ENCODE results near the gene NCAM2. TPM values are rescaled to one million over a fixed set of nuclear protein-coding genes. Genes with fewer than 3 reads are reported as not detected.

Gene NCAM2
- total RNA-seq, 4 donors from 2014 or later = 1.1 to 3.9 (median 2.7) TPM

DNA sequence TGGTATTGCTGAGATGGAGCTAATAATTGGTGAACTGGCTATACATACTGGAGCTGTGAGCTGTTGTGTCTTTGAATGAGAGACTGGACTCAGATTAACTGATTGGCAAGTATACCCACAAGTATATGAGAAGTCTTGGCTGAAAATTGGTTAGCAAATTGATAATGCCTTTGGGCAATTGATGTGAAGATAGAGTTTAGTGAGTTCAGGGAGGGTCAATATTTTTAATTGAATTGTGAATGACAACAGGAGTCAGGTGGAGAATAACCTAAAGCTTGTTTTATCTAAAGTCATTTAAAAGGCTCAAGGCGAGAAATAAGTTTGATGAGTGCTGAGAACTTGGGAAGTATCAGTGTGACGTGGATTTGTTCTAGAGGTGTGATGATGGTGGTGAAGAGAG, 27.5 kb downstream of the NCAM2 start:
- TF ChIP-seq, protein P1, sequence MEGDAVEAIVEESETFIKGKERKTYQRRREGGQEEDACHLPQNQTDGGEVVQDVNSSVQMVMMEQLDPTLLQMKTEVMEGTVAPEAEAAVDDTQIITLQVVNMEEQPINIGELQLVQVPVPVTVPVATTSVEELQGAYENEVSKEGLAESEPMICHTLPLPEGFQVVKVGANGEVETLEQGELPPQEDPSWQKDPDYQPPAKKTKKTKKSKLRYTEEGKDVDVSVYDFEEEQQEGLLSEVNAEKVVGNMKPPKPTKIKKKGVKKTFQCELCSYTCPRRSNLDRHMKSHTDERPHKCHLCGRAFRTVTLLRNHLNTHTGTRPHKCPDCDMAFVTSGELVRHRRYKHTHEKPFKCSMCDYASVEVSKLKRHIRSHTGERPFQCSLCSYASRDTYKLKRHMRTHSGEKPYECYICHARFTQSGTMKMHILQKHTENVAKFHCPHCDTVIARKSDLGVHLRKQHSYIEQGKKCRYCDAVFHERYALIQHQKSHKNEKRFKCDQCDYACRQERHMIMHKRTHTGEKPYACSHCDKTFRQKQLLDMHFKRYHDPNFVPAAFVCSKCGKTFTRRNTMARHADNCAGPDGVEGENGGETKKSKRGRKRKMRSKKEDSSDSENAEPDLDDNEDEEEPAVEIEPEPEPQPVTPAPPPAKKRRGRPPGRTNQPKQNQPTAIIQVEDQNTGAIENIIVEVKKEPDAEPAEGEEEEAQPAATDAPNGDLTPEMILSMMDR (IDR thresholded peaks at IDR 0.05; ENCODE audit: low read depth) = no peak

DNA sequence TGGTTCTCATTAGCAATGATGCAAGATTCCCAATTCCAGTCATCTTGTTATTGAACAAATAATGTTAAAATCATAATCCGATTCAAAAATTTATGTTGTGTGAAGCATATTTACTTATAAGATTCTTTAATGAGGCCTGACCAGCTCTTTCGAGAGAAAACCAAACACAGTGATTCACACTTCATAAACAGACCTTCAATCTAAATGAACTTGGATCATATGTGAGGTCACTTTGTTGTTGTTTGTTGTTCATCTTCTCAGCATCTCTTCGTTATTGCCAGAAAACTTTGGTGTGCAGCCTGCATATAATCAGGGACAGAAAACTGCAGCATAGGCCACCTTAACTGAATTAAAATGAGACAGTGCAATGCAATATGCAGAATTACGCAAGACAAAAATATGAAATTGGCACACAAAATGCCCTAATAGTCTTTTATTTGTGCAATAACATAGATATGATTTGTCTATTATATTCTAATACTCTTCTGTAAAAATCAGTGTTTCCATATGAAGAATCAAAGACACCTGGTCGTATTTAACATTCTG, 30.1 kb downstream of the NCAM2 start:
- TF ChIP-seq, protein P1 (IDR thresholded peaks at IDR 0.05; ENCODE audit: low read depth) = no peak

DNA sequence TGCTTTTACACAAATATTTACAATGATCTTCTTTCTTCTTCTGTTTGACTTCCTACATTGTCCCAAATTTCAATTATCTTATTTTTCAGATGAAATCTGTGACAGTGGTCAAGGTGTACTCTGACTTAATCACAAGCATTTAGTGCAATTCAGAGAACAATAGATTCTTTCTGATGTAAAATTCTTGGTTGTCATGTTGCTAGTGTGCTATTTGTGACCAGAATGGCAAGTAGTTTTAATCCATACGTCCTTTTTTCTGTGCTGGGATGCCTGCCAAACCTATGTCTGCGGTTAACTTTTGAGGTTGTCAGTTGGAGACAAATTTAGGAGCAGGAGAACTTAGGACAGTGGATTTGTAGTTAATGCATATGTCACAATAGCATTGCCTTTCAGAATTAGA, 31.0 kb downstream of the NCAM2 start:
- TF ChIP-seq, protein P1 (IDR thresholded peaks at IDR 0.05; ENCODE audit: low read depth) = no peak

DNA sequence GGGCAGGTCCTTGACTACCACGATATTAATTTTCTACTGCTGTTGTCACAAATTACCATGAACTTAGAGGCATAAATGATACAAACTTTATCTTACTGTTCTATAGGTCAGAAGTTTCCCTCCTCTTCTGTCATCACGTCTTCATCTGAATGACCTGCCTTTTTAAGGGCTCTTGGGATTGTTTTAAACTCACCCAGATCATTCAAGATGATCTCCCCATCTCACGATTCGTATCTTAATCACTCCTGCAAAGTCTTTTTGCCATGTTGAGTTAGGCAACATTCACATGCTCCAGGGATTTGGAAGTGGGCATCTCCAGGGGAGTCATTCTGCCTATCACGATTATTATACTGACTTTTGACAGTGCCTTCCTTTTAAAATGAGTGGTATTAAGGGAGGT, 32.1 kb downstream of the NCAM2 start:
- TF ChIP-seq, protein P1 (IDR thresholded peaks at IDR 0.05; ENCODE audit: low read depth) = no peak

- TF ChIP-seq, protein P1 (IDR thresholded peaks at IDR 0.05; ENCODE audit: low read depth) = no peak
Observed at GRCh38 chr21:21034036-21034435, 35.8 kb downstream of the NCAM2 start.

- TF ChIP-seq, protein P1 (IDR thresholded peaks at IDR 0.05; ENCODE audit: low read depth) = no peak
Observed at GRCh38 chr21:21039624-21040170, 41.5 kb downstream of the NCAM2 start.

GRCh38 chr21:21045518-21045917, 47.3 kb downstream of the NCAM2 start:
- TF ChIP-seq, protein P1 (IDR thresholded peaks at IDR 0.05; ENCODE audit: low read depth) = no peak

All from subcutaneous adipose tissue (tissue), 4 donors.